Ectodermal cell (in vitro differentiated cells): ENCODE data around the gene MOSPD3.

Experiments
- H3K27ac ChIP-seq: 2 replicates; pipeline ENCODE4 v1.7.0; 2013; ENCODE audit warnings: mild to moderate bottlenecking, low read depth, low read length; ENCODE audit not compliant: insufficient read depth, poor library complexity, severe bottlenecking
- H3K27me3 ChIP-seq: 2 replicates; pipeline ENCODE4 v1.7.0; 2013; ENCODE audit warnings: mild to moderate bottlenecking, low read length; ENCODE audit not compliant: insufficient read depth, control insufficient read depth, poor library complexity, severe bottlenecking
- H3K36me3 ChIP-seq: one replicate; pipeline ENCODE4 v1.7.0; 2013; ENCODE audit warnings: low read length; ENCODE audit not compliant: control insufficient read depth, insufficient read depth
- H3K4me1 ChIP-seq: one replicate; pipeline ENCODE4 v1.7.0; 2013; ENCODE audit warnings: low read length; ENCODE audit not compliant: control insufficient read depth, insufficient read depth
- H3K4me3 ChIP-seq: 2 replicates; pipeline ENCODE4 v1.7.0; 2013; ENCODE audit warnings: low read depth, low read length, control low read depth; ENCODE audit not compliant: insufficient read depth
- H3K9me3 ChIP-seq: 2 replicates; pipeline ENCODE4 v1.7.0; 2013; ENCODE audit warnings: mild to moderate bottlenecking, low read length, moderate library complexity; ENCODE audit not compliant: control insufficient read depth
- WGBS, 2 experiments: methylation state at CpG; one replicate each; pipeline ENCODE4 v1.1.7; 2013; ENCODE audit warnings: missing lambda C conversion rate in 2 of 2; 5-methylcytosine and 5-hydroxymethylcytosine counted together

The MOSPD3 gene

DNA sequence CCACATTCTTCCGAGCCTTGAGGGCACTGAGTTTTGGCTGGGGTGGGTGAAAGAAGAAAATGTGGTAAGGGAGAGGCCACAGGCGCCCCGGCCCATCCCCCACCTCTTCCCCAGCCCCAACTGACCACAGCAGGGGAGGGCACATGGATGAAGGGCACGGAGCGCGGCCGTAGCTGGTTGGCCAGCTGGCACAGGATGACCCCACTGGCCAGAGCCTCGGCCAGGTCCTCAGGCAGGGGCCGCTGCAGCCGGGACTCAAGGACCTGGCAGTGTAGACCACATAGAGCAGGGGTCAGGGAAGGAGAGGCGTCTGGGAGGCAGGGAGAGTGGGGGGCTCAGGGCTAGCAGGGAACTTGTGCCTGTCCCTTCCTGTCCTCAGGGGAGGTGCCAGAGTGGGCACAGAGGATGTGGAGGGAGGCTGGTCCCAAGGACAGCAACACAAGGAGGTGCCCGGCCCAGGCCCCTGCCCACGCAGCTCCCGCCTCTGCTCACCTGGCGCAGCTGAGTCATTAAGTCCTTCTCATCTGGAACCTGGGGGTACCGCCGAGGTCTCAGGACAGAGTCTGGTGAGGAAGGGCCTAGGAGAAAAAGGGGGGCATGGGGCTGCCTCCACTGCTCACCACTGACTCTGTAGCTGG is 36.5 kb upstream of the MOSPD3 start:
- H3K9me3 ChIP-seq, result no peaks in the 10 kb centered on the region
- peaks cover 15% of the 10 kb centered on the region for H3K4me1 ChIP-seq
- peaks cover 9% of the 10 kb centered on the region for H3K36me3 ChIP-seq
- 90 to 92% methylated on average over 16 to 17 of the region's 17 CpGs for WGBS, 2 experiments
- no peak overlapping the region for H3K27ac ChIP-seq
- no peak overlapping the region for H3K4me3 ChIP-seq
- H3K27me3 ChIP-seq, result peaks cover 5% of the 10 kb centered on the region

DNA sequence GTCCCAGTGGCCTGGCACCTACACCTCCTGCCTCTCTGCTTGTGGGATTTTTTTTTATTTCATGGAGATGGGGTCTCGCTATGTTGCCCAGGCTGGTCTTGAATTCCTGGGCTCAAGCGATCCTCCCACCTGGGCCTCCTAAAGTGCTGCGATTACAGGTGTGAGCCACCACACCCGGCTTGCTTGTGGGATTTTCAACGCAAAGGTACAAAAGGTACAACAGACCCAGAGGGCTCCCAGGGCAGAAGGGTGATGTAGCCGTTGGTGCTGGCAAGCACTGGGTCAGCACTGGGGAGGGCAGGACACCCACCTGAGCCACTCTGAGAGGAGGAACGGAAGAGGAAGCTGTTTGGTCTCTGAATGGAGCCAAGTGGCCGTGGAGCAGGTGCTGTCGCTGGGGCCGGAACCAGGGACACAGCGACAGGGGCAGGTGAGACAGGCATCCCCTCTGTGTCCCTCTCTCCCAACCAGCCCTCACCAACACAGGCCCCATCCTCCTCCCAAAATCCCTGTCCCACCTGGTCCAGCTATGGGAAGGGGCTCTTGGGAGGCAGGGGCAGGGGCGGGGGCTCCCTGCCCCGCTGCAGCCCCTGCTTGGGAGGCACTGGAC is 35.9 kb upstream of the MOSPD3 start:
- peaks cover under 1% of the 10 kb centered on the region for H3K27me3 ChIP-seq
- no peak overlapping the region for H3K4me3 ChIP-seq
- no peak overlapping the region for H3K27ac ChIP-seq
- peaks cover 12% of the 10 kb centered on the region for H3K36me3 ChIP-seq
- H3K4me1 ChIP-seq, result peaks cover 11% of the 10 kb centered on the region
- 96 to 97% methylated on average over 13 of the region's 13 CpGs for WGBS, 2 experiments
- H3K9me3 ChIP-seq, result no peaks in the 10 kb centered on the region

DNA sequence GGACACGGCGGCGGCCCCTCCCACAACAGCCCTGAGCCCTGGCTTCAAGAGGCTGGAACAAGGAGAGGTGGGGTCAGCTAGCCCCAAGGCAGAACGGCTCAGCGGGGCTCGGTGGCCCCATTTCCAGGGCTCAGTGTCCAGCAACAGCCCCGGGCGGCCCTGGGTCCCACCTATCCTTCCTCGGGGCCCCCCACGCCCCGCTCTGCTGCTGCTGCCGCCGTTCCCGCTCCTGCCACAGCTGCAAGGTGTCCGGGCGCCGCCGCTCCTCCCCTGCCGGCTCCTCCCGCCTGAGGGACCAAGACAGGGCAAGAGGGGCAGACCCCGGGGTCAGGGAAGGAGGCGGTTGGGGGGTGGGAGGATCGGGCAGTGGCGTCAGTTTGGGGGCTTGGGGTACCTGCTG is 35.2 kb upstream of the MOSPD3 start:
- Histone ChIP-seq H3K4me1 (peaks cover 4% of the 10 kb centered on the region), H3K9me3 (no peaks in the 10 kb centered on the region), H3K4me3 (no peak overlapping the region), H3K27ac (no peak overlapping the region), H3K36me3 (peaks cover 12% of the 10 kb centered on the region), H3K27me3 (no peaks in the 10 kb centered on the region)
- 95% methylated on average over 24 of the region's 24 CpGs for WGBS, 2 experiments

DNA sequence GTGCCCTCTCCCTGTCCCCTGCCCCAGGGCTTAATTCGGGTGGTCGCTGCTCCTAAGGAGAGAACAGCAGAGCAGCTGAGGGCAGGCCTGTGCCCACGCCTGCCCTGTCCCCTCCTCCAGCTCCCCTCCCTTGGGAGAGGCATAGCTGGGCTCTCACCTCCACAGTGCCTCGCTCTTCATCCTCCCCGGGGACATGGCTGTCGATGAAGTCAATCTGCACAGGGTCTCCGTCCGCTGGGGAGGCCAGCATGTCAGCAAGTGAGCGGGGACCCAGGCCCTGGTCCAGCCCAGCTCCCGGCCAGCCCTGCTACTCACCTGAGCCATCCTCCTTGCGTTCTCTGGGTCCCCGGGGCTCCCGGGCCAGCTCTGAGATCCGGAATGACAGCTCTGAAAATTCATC is 34.8 kb upstream of the MOSPD3 start:
- Histone ChIP-seq H3K9me3 (no peaks in the 10 kb centered on the region), H3K27me3 (no peaks in the 10 kb centered on the region), H3K4me1 (peaks cover 2% of the 10 kb centered on the region), H3K36me3 (peaks cover 12% of the 10 kb centered on the region), H3K4me3 (no peak overlapping the region), H3K27ac (no peak overlapping the region)
- WGBS, 2 experiments, result 94 to 96% methylated on average over 14 of the region's 14 CpGs

DNA sequence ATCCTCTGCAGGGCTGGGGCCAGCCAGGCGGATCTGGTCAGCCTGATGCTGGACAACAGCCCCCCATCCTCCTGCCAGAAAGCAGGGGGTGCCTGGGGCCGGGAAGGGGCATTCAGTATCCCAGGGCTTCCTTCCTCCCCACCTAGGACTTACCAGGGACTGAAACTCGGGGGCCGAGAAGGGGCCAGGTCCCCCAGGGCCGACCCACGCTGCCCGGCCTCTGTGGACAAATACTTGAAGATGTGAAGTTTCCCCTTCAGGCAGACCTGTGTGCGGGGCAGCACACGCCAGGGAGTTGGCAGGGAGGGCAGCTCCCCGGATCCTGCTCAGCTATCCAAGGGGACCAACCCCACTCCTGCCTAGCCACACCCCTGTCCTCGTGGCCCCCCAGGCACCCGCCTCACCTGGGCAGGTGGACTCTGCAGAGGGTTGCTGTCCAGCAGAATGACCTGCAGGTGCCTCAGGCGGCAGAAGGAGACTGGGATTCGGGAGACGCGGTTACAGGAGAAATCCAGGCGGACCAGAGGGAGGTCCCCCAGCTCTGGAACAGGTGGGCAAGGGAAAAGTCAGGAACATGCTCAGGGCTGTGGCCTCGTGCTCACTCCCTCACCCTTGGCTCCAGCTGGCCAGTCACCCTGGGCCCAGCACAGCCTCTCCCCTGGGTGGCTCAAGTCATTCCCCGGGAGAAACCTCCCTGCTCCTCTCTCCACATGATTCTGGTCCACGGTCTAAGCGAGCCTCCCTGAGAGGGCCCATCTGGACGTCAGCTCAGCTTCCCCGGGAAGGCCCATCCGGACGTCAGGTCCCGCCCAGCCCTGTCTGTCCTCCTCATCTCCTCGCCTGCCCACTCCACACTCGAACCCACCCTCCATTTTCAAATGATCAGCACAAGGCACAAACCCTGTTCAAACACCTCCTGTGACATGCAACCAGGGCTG is 33.8 kb upstream of the MOSPD3 start:
- 94 to 96% methylated on average over 28 of the region's 28 CpGs for WGBS, 2 experiments

DNA sequence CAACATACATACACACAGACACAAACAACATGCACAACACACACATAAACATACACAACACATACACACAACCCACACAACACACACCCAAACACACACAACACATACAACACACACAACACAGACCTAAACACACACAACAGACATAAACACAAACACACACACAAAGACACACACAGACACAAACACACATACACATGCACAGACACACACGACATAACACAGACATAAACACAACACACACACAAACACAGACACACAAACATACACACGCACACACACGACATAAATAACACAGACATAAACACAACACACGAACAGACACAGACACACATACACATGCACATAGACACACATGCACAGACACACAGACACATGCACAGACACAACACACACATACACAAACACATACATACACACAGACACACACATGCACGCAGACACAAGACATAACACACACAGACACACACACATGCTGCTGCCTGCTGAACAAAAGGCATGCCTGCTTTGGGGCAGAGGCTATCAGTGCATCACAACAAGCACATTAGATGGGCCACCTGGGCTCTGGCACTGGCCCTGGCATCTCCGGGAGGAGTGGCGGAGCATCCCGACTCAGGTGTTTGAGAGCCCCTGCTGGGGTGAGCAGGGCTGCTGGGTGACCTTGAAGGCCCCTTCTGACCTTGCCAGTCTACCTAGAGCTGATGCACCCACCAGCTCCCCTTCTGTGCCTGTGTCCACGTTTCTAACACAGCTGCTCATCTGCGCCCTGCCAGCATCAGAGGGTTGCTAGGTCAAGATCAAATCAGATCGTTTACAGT is 31.7 kb upstream of the MOSPD3 start:
- Histone ChIP-seq H3K4me1 (peaks cover 18% of the 10 kb centered on the region), H3K27ac (no peak overlapping the region), H3K36me3 (peaks cover 12% of the 10 kb centered on the region), H3K27me3 (no peaks in the 10 kb centered on the region), H3K9me3 (no peaks in the 10 kb centered on the region), H3K4me3 (no peak overlapping the region)
- WGBS, 2 experiments, result 92 to 95% methylated on average over 11 of the region's 11 CpGs

More for the DNA sequence above, 33.8 kb upstream of the MOSPD3 start:
- H3K9me3 ChIP-seq, result no peaks in the 10 kb centered on the region
- no peaks in the 10 kb centered on the region for H3K27me3 ChIP-seq
- no peak overlapping the region for H3K27ac ChIP-seq
- peaks cover 12% of the 10 kb centered on the region for H3K36me3 ChIP-seq
- H3K4me3 ChIP-seq, result no peak overlapping the region
- H3K4me1 ChIP-seq, result peaks cover 7% of the 10 kb centered on the region

DNA sequence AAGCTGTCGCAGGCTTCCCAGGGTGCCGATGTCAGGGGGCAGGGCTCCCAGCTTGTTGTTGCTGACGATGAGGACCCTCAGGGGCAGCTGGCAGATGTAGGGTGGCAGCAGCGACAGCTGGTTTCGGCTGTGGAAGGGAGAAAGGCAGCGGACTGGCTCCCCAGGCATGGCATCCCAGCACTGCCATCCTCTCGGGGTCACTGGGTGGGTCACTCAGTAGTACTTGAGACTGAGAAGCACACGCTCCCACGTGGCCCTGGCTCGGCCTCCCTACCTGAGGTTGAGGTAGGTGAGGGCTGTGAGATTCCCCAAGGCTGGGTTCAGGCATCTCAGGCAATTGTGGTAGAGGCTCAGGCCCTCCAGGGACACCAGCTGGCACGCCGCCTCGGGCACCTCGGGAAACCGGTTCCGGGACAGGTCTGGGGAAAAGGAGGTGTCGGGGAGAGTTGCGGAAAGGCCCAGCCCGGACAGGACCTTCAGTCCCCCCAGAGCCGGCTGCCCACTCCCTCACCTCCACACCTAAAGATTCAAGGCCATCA is 30.2 kb upstream of the MOSPD3 start:
- Histone ChIP-seq H3K4me1 (peaks cover 18% of the 10 kb centered on the region), H3K9me3 (no peaks in the 10 kb centered on the region), H3K27me3 (no peaks in the 10 kb centered on the region), H3K27ac (no peak overlapping the region), H3K4me3 (no peak overlapping the region), H3K36me3 (peaks cover 12% of the 10 kb centered on the region)
- WGBS, 2 experiments, result 93 to 96% methylated on average over 20 of the region's 20 CpGs

DNA sequence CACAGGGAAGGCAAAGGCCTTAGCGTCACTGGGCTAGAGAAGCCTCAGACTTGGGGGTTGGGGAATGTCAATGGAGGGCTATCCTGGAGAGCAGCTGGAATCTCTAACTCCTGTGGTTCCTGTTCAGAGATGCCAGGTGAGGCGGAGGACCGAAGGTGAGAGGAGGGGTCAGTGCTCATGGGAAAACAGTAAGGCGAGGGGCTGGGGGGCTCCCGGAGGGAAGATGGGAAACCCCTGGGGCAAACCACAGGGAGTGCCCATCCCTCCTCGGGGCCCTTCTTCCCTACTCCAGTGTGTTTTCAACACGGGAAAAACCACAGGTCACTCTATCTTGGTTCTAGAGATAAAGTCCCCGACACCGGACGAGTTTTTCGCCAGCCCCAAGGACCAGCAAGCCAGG is 29.7 kb upstream of the MOSPD3 start:
- H3K36me3 ChIP-seq, result peaks cover 12% of the 10 kb centered on the region
- H3K4me1 ChIP-seq, result peaks cover 18% of the 10 kb centered on the region
- no peaks in the 10 kb centered on the region for H3K27me3 ChIP-seq
- H3K9me3 ChIP-seq, result no peaks in the 10 kb centered on the region
- H3K27ac ChIP-seq, result no peak overlapping the region
- 91 to 93% methylated on average over 11 of the region's 11 CpGs for WGBS, 2 experiments
- H3K4me3 ChIP-seq, result no peak overlapping the region

DNA sequence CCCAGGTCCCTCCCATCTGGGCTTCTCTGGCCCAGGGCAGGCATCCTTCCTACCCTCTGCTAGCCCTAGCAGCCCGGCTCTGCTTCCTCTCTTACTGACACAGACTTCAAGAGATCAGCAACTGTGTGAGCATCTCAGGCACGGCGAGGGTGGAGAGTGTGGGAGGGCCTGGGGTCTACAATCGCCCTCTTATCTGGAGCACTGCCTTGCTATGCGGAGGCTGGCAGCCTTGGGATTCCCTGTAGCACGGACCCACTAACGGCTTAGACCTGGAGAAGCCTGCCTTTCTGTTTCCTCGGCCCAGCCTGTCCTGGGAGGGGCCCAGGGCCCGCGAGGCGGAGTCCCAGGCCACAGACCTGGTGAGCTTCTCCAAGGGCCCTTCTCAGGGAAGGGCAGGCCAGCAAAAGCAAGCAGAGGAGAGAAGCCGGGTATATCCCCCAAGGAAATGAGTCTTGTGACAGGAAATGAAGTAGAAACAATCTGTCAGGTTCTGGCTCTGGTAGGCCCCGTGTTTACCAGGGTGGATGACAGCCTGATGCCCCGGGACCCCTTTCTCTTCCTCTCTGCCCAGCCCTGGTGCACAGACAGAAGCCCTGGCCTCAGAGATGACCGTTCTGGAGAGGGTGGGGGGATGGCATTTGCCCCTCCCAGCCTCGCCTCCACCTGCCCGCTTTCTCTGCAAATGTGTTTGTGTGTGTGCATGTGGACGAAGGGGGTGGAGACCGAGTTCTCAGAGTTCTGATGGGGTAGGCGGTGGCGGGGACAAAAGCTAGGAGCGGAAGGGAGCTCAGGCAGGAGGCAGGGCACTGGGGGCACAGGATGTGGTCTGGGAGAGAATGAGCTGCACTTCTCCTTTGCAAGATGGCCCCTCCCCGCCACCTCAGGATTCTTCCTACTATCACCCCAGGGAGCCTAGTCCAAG is 28.9 kb upstream of the MOSPD3 start:
- H3K36me3 ChIP-seq, result peaks cover 12% of the 10 kb centered on the region
- no peaks in the 10 kb centered on the region for H3K27me3 ChIP-seq
- H3K27ac ChIP-seq, result no peak overlapping the region
- peaks cover 18% of the 10 kb centered on the region for H3K4me1 ChIP-seq
- H3K9me3 ChIP-seq, result no peaks in the 10 kb centered on the region
- WGBS, 2 experiments, result 60 to 69% methylated on average over 23 of the region's 23 CpGs
- H3K4me3 ChIP-seq, result no peak overlapping the region
